NCI-H2107 treated with DMSO at 0.1 percent for 48 hours (cell line): ENCODE data around the gene KRT74.

Experiments used
- DNase-seq: peaks from one replicate; lab custom pipeline; 2025; ENCODE audit not compliant: unreplicated experiment; lab: John Stamatoyannopoulos, UW

KRT74 gene

DNA sequence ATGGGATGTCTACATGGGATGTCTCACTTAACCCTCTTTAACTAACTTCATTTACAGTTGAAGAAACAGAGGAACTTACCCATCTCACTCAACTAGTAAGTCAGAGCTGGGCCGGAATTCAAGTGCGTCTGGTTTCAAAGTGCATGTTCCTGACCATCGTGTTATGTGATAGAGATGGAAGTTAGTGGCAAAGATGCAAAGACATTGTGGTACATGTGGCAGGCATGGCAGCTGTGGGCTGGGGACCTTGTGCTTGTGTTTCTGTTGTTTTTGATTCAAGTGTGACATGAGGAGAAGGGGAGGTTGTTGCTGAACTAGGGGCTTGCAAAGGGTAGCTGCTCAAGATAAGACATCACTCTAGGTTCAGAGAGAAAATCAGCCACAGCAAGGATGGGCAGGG is 2.3 kb upstream of the KRT74 start:
- DNase-seq, result no peak

DNA sequence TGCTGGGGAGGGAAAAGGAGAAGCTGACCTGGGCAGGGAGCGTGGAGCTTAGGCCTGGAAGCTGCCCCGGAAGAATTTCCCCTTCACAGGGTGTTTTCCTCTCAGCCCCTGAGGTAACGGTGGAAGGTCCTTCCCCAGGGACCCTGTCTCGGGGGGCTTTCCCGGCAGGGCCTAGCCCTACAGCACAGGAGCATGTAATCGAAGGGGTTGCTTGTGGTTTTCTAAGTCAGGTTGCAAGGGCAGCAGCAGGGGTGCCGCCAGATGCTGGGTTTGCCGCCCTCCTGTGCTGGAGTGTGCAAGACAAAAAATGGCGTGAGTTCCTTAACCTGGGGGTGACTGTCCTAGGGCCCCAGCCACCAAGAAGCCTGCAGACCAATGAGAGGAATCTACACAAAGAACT is 1.6 kb upstream of the KRT74 start:
- DNase-seq, result no peak

DNA sequence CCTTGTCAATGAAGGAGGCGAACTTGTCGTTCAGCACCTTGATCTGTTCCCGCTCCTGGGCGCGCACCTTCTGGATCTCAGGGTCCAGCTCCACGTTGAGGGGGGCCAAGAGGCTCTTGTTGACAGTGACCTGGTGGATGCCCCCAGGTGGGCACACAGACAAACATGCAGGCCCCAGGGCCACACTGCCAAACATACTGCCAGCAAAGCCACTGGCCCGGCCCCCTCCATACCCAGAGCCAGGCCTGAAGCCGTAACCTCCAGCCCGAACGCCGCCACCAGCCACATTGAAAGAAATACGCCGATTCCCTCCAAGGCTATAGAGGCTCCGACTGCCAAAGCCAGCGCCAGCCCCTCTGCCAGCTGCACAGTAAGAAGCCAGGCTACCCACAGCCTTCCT is 337 bp downstream of the KRT74 start:
- no peak for DNase-seq

DNA sequence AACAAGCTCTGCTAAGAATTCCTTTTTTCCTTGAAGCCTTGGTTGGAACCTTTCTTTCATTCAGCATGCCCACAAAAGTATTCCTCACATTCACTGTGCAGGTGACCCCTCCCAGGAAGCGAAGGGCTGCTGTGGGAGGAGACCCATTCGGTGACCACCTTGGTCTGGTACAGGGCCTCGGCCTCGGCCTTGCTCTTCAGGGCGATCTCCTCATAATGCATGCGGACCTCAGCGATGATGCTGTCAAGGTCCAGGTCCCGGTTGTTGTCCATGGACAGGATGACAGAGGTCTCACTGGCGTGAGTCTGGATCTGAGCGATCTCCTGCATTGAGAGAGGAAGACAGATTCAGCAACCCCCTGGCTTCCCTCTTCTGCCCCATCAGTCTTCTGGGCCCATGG is 3.1 kb downstream of the KRT74 start:
- DNase-seq, result no peak

DNA sequence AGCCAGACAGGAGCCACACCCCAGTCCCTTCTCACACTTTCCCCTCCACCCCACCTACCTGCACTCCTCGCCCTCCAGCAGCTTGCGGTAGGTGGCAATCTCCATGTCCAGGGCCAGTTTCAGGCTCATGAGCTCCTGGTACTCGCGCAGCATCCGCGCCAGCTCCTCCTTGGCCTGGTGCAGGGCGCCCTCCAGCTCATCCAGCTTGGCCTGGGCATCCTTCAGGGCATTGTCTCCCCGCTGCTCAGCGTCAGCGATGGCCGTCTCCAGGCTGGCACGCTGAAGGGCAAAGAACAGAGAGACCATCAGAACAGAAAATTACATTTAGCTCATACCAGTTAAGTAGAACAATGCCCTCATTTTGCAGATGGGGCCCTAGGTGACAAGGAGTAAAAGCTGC is 5.5 kb downstream of the KRT74 start:
- DNase-seq, result no peak

DNA sequence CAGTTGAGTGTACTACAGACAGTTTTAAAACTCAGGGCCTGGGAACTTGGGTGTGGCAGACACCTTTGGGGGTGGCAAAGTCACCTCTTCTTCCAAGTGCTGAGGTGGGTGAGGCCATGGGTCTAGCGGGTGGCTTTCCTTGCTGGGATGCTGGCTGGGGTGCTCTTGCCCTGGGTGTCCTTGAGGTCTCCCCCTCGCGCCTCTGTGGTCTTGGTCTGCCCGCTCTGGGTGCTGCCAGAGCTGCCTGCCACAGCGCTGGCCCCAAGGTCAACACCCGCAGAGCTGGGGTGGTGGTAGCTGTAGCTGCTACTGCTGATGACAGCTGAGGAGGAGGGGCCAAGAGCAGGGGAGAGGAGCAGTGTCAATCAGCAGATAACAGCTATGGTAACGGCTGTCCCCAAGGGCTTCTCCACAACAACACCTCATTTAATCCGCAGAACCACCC is 6.8 kb downstream of the KRT74 start:
- DNase-seq, result no peak

DNA sequence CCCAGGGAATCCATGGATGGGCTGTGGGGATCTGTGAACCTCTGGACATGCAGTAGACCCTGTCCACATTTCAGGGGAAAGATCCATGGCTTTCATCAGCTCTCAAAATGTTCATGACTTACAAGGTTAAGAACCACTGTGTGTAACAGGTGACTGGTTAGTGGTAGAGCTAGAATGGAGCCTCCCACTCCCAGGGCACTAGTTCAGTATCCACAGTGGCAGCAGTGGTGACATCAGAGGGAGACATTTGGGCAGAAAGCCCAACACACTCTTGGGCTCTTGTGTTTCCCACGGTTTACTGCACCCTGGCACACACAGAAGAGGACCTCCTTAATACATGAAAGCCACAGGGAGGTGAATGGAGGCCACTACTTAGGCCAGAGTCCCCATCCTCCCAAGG is 9.1 kb downstream of the KRT74 start:
- DNase-seq, result no peak

DNA sequence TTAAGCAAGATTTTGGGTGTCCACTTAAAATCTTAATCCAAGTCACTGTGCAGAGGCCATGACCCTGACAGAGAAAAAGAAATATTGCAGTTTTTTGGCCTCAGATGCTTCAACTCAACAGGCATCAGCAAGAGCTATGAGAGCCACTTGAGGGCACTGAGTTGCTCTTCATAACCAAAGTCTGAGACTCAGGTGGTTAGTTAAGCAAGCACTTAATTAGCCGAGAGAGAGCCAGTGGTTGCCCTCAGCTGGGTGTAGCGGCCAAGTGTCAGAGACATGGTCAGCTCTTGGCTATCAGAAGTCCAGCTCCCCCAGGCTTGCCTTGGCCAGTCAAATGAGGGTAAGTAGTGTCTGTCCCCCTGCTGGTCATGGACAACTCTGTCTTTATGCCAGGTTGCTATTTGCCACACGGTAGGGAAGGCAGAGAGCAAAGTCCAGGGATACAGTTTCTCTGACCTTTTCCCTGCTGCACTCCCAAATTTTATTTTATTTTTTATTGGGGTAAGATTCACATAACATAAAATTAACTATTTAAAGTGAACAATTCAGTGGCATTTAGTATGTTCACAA is 11.7 kb downstream of the KRT74 start:
- DNase-seq, result no peak

DNA sequence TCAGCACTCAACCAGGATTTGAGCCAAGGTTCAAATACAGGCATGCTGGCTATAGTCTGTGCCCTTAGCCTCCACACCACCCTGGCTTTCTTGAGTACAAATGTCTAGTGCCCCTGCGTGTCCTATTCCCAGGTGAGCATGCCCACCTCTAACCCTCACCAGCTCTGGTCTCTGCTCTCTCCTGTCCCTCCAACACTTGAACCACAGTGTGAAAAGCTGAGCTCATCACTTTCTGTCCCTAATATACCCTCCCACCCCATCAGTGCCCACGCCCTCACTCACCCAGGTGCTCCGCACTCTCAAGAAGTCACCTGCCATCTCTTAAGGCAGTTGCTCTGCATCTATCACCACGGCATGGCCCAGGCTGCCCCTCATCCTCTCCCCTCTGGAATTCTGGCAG is 13.7 kb downstream of the KRT74 start:
- DNase-seq, result no peak

DNA sequence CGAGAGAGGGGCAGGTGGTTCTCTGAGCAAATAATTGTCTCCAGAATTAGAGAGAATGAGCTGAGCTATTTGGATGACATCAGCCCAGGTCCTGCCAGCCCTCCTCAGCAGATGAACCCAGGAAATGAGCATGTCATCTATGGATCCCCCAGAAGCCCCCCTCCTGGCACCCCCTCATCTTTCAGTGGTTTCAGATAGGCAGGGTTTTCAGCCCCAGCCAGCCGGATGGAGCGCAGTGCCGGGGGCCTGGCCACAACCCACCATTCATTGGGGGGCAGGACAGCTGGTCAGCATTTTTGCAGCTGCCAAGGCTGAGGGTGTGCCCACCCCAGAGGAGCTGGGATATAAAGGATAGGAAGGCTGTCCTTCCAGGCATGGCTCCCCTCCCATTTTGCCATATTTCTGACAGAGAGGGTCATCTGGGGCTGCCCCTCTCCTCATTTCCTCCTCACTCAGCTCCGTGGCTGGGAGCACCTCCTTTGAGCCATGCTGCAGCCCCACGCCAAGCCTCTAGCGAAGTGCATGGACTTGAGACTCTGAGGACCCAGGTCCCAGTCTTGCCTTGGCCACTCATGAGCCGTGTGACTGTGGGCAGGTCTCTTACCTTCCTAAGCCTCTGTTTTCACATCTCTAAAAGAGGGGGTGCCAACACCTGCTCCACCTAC is 14.7 kb downstream of the KRT74 start:
- DNase-seq, result no peak

DNA sequence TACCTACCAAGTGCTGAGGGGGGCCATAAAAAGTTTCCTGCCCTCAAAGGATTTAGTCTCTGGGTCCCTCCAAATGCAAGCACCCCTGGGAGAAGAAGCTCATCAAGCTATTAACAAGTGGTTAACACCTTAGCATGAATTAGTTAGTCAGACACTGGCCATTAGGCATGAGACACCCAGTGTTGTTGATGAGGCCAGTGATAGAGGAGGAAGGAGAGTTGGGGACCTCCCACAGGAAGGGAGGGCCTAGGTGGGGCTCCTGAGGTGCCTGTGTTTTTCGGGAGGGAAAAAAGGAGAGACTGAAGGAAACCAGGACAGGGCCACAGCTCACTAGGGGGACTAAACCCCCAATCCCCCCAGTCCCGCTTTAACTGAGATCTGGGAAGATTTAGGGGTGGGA is 16.2 kb downstream of the KRT74 start:
- DNase-seq, result no peak

DNA sequence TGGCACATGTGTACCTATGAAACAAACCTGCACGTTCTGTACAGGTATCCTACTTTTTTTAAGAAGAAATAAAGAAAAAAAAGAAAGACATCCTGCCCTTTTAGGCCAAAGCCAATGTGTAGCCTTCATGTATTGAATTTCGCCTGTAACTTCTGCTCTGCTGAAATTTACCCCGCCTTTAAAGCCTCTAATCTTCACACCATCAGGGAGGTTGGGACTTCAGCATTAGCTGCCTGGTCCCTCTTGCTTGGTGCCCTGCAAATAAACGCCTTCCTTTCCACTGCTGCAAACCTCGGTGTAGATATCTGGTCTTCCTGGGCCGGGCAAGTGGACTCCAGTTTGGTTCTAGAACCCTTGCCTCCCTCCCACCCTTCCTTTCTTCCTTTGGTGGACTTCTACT is 18.1 kb downstream of the KRT74 start:
- no peak for DNase-seq

DNA sequence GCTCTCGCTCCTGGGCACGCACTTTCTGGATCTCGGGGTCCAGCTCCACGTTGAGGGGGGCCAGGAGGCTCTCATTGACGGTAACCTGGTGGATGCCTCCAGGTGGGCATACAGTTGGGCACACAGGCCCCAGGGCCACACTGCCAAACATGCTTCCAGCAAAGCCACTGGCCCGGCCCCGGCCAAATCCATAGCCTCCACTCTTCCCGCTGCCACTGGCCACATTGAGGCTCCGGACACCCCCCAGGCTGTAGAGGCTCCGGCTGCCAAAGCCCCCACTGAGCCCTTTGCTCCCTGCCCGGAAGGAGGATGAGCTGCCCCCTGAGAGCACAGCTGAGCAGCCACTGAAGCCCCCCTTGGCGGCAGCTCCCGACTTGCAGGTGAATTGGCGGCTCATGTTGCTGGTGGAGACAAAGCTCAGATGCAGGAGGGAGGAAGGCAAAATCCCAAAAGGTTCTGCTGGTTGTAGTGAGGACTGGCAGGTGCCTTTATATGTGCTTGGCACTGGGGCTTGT is 20.9 kb downstream of the KRT74 start, which contains the start of gene KRT71:
Gene KRT71 (minus strand): TSS at position 465 of the 515 bp plus-strand sequence. CDS start 68 bp downstream, at position 397.
- no peak for DNase-seq

DNA sequence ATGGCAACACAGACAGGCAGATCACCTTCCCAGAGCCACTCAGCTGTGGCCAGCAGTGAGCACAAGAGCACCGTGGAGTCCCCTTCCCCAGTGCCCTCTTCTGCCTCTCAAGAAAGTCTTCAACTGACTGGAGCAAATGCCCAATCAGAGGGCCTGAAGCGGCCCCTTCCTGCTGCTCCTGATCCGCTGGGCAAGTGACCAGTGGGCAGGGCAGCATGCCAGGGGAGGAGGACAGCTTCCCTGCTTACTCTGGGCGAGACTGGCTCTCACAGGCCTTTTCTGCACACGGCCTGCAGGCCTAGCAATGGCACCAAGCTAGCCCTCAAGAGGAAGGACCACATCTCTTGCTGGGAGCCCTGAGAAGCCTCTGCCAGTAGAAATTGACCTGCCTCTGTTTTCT is 21.6 kb downstream of the KRT74 start:
- DNase-seq, result no peak

DNA sequence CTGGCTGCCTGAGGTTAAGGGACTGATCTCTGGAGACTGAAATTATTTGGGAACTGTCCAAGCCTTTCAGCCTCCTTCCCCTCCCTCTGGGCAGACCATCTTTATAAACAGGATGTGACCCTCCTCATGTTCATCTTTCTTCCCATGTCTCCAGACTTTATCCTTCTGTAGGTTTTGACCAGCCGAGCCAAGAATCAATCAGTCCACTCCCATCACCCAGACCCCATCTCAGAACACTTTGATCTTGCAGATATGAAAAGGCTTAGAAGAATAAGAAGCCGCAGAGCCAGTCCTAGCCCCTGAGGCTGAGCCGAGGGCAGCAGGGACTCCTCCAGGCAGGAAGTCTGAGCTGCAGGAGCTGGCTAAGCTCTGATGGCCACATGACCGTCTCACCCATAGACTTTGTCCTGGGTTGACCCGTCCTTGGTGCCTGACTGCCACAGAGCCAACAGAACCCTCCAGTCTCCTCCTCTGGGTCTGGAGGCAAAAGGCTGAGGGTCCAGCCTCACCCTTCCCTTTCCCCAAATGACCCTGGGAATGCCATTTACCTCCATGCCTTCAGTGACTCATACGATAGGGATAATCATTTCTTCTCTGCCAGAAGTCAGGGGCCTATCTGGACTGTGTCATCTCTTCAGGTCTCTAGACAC is 22.3 kb downstream of the KRT74 start:
- no peak for DNase-seq

DNA sequence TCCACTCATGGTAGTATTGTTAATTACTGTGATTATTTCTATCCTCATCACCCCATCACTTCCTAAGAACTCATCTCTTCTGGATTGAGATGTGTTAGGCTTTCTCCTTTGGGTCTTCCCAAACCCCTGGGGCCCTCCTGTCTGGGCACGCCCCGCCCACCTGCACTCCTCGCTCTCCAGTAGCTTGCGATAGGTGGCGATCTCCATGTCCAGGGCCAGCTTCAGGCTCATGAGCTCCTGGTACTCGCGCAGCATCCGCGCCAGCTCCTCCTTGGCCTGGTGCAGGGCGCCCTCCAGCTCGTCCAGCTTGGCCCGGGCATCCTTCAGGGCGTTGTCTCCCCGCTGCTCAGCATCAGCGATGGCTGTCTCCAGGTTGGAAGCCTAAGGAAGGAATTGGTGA is 27.5 kb downstream of the KRT74 start:
- DNase-seq, result no peak

DNA sequence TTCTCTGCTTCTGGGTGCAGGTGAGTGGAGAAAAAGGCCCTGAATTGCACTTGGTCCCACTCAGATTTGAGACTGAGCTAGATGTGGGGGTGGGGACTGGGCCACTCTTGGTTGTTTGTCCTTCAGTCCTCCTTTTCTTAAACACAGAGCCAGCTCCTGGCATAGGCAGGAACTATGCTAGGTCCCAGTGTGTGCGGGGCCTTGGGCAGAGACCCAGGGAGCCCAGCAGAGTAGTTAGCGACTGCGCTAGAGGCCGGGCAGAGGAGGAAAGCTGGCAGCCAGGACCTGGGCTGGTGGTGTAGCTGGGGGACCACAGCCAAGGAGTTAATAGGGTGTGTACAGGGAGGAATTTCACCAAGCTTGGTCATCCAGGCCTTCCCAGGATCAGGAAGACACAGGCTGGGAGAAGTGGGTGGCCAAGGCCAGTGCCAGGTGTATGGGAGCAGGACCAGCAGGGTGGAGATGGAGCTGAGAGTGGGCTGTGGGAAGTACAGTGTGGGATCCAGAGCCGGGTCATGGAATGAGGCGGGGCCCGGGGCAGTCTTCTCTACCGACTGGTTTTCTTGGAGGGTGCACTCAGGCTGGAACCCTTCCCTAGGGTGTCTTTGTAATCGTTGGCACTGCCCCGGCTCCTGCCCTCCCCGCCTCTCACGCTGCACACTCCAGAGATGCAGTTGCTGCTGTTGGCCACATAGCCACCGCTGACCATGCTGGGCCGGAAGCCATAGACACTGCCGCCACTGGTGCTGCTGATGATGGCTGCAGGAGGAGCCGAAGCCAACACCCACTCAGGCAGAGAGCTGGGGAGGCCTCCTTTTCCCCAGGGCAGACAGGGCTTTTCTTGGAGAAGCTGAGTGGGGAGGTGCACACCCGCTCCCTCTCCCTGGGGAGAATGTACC is 29.4 kb downstream of the KRT74 start:
- no peak for DNase-seq

DNA sequence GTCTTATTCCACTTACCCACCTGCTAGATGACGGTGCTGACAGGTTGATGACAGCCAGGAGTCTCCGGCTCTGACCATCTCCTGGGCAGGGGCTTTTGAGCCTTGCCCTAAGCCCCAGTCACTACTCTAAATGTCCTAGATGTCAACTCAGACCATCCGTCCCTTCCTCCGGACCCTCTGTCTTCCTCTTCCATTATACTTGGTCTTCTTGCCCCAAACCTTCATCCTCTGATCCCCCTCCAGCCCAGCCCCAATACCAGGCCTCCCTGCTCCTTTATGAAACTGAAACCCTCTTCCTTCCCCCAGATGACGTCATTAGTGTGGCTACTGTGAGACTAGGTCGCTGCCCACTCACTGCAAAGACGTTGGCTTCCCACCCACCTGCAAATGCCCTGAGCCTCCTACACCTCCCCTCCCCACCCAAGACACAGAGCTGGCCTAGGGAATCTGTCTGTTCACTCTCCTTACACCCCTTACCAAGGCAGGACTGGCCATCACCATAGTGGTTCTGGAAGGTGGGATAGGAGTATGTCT is 30.8 kb downstream of the KRT74 start:
- no peak for DNase-seq

DNA sequence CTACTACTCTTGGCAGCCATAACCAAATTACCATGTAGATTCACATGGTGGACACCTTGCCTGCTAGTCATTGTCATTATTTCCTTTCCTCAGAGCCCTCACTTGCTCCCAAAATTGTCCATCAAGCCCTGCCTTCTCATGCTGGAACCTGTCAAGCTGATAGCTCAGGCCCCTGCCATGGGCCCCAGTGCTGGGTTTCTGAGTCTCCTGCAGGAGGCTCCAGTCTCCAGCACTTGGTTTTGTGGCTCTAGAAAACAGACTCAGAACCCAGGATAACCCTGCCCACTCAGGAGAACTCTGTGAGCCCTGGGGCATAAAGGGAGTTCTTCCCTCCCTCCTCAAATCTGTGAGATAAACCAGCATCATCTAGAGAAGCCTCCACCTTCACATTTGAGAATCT is 31.5 kb downstream of the KRT74 start:
- DNase-seq, result no peak

DNA sequence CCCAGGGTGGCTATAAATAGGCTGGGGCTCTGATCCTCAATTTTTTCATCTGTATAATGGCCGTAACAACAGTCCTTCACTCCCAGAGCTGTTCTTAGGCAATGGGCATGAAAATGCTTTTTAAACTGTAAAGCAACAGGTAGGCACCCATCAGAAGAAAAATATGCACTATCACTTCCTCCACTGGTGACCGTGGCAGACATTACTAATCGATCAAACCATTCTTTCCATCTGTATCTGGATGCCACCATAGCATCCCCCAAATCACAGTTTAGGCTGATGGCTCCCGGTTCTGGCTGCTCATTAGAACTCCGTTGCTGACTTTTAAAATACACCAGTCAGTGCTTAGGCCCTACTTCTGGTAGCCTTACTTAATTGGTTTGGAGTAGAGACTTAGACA is 31.9 kb downstream of the KRT74 start:
- no peak for DNase-seq

DNA sequence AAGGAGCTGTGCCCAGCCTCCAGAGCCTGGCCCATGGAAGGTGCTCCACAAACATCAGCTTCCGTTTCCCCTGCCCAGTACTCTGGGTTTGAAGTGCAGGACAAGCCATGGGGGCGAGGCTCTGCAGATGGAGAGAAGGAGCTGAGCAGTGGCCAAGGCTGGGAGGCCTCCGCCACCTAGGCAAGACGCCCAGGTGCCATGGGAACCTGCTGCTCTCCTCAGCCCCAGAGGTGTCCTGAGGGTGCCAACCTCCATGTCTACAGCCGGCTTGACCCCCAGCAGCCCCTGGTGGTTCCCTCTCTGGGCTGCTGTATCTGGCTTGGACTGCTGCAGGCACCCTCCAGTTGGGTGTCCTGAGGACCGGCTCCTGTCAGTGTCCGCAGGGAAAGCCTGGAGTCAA is 33.1 kb downstream of the KRT74 start:
- no peak for DNase-seq
